Measurements from ENCODE around the gene DNAI7. TPM values are rescaled to one million over a fixed set of nuclear protein-coding genes. Genes with fewer than 3 reads are reported as not detected.

DNAI7 gene
- total RNA-seq, 1 donor from 2014 or later = 0.23 TPM

DNA sequence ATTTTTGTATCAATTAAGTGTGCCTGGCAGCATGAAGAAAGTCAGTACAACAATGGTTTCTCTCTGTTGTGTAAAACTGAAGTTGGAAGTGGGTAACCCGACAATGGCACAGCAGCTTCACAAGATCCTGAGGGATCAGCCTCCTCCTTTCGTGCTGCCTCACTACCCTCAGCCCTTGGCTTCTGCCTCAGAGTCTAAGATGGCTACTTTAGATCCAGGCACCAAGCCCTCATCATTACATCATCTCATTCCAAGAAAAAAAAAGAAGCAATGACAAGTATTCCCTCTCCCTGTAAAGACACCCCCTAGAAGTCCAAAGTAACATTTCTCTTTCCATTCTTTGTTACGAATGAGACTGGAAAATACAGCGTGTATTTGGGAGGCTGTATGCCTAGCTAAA is 92.6 kb downstream of the DNAI7 start:
- Histone ChIP-seq H3K27ac (ENCODE audit: low read depth, low read length) (no peak overlapping the region), H3K27me3 (ENCODE audit: insufficient read depth, low read length) (no peaks in the 10 kb centered on the region), H3K79me2 (ENCODE audit: insufficient read depth, low read length) (no peaks in the 10 kb centered on the region), H3K4me2 (ENCODE audit: low read length) (no peak overlapping the region), H3K4me1 (ENCODE audit: insufficient read depth, low read length) (no peaks in the 10 kb centered on the region), H3K36me3 (ENCODE audit: insufficient read depth, low read length) (no peaks in the 10 kb centered on the region), H2AFZ (ENCODE audit: low read depth, low read length) (no peak overlapping the region), H3K9ac (ENCODE audit: low read length) (no peak overlapping the region), H4K20me1 (ENCODE audit: insufficient read depth, low read length) (no peaks in the 10 kb centered on the region), H3K9me3 (ENCODE audit: insufficient read depth, low read depth, low read length) (no peaks in the 10 kb centered on the region), H3K4me3 (ENCODE audit: insufficient read depth, low read depth, low read length) (no peak overlapping the region)
- TF ChIP-seq CTCF (IDR thresholded peaks at IDR 0.05; ENCODE audit: insufficient read depth, low read depth, low read length) = no peak
- no peak for TF ChIP-seq EZH2 (IDR thresholded peaks at IDR 0.05; ENCODE audit: insufficient read depth, low read length)
- DNase-seq (ENCODE audit: low read depth) (no peak), FAIRE-seq (no peak)
- Mint-ChIP-seq H3K4me3 (ENCODE audit: unreplicated experiment) (no peak overlapping the region), H3K4me1 (ENCODE audit: low read depth, unreplicated experiment) (no peaks in the 10 kb centered on the region), H3K27ac (ENCODE audit: unreplicated experiment) (peak overlapping the region; percentile 8), H3K36me3 (ENCODE audit: low read depth, unreplicated experiment) (no peaks in the 10 kb centered on the region), H3K9me3 (ENCODE audit: unreplicated experiment) (peaks cover 3% of the 10 kb centered on the region), H3K27me3 (ENCODE audit: low read depth, unreplicated experiment) (no peaks in the 10 kb centered on the region)

DNA sequence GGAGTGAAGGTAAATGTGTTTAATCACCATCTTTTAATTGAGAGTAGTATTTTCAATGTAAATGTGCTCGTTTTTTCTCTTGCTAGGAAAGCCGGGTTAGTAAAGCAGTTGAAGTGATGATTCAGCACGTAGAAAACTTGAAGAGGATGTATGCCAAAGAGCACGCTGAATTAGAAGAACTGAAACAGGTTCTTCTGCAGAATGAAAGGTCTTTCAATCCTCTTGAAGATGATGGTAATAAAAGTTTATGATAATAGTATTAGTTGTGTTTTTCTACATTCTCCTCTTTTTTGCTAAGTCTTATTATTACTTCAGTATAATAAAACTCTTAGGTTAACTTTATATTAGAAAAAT is 93.9 kb downstream of the DNAI7 start:
- Histone ChIP-seq H2AFZ (ENCODE audit: low read depth, low read length) (no peak overlapping the region), H3K4me3 (ENCODE audit: insufficient read depth, low read depth, low read length) (no peak overlapping the region), H4K20me1 (ENCODE audit: insufficient read depth, low read length) (no peaks in the 10 kb centered on the region), H3K4me1 (ENCODE audit: insufficient read depth, low read length) (no peaks in the 10 kb centered on the region), H3K36me3 (ENCODE audit: insufficient read depth, low read length) (no peaks in the 10 kb centered on the region), H3K9ac (ENCODE audit: low read length) (no peak overlapping the region), H3K27ac (ENCODE audit: low read depth, low read length) (no peak overlapping the region), H3K27me3 (ENCODE audit: insufficient read depth, low read length) (no peaks in the 10 kb centered on the region), H3K4me2 (ENCODE audit: low read length) (no peak overlapping the region), H3K9me3 (ENCODE audit: insufficient read depth, low read depth, low read length) (no peaks in the 10 kb centered on the region), H3K79me2 (ENCODE audit: insufficient read depth, low read length) (no peaks in the 10 kb centered on the region)
- Mint-ChIP-seq H3K4me3 (ENCODE audit: unreplicated experiment) (no peak overlapping the region), H3K4me1 (ENCODE audit: low read depth, unreplicated experiment) (no peaks in the 10 kb centered on the region), H3K27me3 (ENCODE audit: low read depth, unreplicated experiment) (no peaks in the 10 kb centered on the region), H3K27ac (ENCODE audit: unreplicated experiment) (no peak overlapping the region), H3K9me3 (ENCODE audit: unreplicated experiment) (peaks cover 3% of the 10 kb centered on the region), H3K36me3 (ENCODE audit: low read depth, unreplicated experiment) (no peaks in the 10 kb centered on the region)
- FAIRE-seq (no peak), DNase-seq (ENCODE audit: low read depth) (no peak)
- TF ChIP-seq EZH2 (IDR thresholded peaks at IDR 0.05; ENCODE audit: insufficient read depth, low read length) (no peak), CTCF (IDR thresholded peaks at IDR 0.05; ENCODE audit: insufficient read depth, low read depth, low read length) (no peak)

DNA sequence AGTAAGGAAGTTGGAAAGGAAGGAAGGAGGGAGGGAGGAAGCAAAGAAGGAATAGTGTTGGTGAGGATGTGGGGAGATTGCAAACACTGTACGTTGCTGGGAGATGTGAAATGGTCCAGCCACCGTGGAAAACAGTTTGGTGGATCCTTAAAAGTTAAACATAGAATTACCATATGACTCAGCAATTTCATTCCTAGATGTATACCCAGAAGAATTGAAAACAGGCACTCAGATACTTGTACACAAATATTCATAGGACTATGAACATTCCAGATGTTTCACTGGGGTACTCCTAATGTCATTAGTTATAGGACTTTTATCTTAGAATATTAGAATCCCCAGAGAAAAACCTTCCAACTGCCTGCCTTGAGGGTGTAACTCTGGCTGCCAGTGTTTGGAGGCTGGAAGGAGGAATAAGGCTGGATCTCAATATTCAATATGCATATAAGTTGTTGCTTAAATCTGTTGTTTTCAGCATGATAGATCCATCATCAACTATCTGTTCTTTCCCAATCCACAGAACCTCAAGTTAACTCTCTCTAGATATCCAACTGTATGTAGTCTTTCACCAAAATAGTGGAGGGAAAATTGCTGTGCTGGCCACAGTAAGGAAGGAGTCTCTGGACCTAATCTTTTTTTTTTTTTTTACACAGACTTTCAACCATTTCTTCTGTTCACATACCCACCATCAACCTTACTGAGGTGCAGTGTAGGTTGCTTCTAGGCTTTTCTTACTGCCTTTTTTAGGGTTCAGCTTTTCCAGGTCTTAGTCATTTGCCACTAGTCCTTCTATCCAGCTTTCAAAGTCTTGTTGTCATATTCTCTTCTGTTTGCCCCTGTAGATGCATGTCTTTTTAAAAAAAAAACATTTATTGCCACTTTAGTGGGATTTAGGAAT is 94.5 kb downstream of the DNAI7 start:
- DNase-seq (ENCODE audit: low read depth) = no peak
- Mint-ChIP-seq H3K27me3 (ENCODE audit: low read depth, unreplicated experiment) (no peaks in the 10 kb centered on the region), H3K27ac (ENCODE audit: unreplicated experiment) (peak overlapping the region; percentile 56), H3K36me3 (ENCODE audit: low read depth, unreplicated experiment) (no peaks in the 10 kb centered on the region), H3K9me3 (ENCODE audit: unreplicated experiment) (peaks cover 3% of the 10 kb centered on the region), H3K4me1 (ENCODE audit: low read depth, unreplicated experiment) (no peaks in the 10 kb centered on the region), H3K4me3 (ENCODE audit: unreplicated experiment) (no peak overlapping the region)
- H3K27me3 ChIP-seq (ENCODE audit: insufficient read depth, low read length) = no peaks in the 10 kb centered on the region
- H3K27ac ChIP-seq (ENCODE audit: low read depth, low read length) = no peak overlapping the region
- H3K9me3 ChIP-seq (ENCODE audit: insufficient read depth, low read depth, low read length) = no peaks in the 10 kb centered on the region
- no peaks in the 10 kb centered on the region for H3K79me2 ChIP-seq (ENCODE audit: insufficient read depth, low read length)
- TF ChIP-seq CTCF (IDR thresholded peaks at IDR 0.05; ENCODE audit: insufficient read depth, low read depth, low read length) = no peak
- no peaks in the 10 kb centered on the region for H3K4me1 ChIP-seq (ENCODE audit: insufficient read depth, low read length)
- no peak overlapping the region for H3K4me2 ChIP-seq (ENCODE audit: low read length)
- H2AFZ ChIP-seq (ENCODE audit: low read depth, low read length) = no peak overlapping the region
- no peaks in the 10 kb centered on the region for H4K20me1 ChIP-seq (ENCODE audit: insufficient read depth, low read length)
- no peak overlapping the region for H3K9ac ChIP-seq (ENCODE audit: low read length)
- no peaks in the 10 kb centered on the region for H3K36me3 ChIP-seq (ENCODE audit: insufficient read depth, low read length)
- no peak overlapping the region for H3K4me3 ChIP-seq (ENCODE audit: insufficient read depth, low read depth, low read length)
- FAIRE-seq = no peak
